GM10266 (cell line): ENCODE results near the gene LRMDA.

Experiments
- DNase-seq: peaks from one replicate; pipeline ENCODE4 v3.0.0; 2012; ENCODE audit errors: extremely low spot score
- TF ChIP-seq, protein P1 (sequence below): IDR thresholded peaks from 2 replicates; pipeline ENCODE4 v1.5.1; 2012; ENCODE audit warnings: mild to moderate bottlenecking, low read depth; ENCODE audit not compliant: control insufficient read depth, insufficient read depth; ENCODE audit errors: missing control alignments

LRMDA gene

DNA sequence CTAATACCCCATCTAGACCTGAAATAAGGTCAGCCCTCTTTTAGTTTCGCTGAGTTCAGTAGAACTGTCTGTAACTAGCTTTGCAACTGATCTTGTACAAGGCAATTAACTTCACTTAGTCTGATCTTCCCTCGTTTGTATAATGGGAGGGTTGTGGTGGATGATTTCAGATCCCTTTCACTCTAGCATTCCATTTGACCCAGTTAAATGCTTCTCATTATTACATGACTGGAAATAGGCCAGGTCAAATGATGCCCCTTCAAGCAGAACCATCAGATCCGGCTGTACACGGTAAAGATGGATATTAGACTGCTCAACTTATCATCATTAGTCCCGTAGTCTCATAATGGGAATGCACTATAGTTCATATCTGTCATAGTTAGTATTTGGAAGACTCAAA, 1009.0 kb downstream of the LRMDA start:
- TF ChIP-seq, protein P1, sequence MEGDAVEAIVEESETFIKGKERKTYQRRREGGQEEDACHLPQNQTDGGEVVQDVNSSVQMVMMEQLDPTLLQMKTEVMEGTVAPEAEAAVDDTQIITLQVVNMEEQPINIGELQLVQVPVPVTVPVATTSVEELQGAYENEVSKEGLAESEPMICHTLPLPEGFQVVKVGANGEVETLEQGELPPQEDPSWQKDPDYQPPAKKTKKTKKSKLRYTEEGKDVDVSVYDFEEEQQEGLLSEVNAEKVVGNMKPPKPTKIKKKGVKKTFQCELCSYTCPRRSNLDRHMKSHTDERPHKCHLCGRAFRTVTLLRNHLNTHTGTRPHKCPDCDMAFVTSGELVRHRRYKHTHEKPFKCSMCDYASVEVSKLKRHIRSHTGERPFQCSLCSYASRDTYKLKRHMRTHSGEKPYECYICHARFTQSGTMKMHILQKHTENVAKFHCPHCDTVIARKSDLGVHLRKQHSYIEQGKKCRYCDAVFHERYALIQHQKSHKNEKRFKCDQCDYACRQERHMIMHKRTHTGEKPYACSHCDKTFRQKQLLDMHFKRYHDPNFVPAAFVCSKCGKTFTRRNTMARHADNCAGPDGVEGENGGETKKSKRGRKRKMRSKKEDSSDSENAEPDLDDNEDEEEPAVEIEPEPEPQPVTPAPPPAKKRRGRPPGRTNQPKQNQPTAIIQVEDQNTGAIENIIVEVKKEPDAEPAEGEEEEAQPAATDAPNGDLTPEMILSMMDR: no peak
- no peak for DNase-seq

DNA sequence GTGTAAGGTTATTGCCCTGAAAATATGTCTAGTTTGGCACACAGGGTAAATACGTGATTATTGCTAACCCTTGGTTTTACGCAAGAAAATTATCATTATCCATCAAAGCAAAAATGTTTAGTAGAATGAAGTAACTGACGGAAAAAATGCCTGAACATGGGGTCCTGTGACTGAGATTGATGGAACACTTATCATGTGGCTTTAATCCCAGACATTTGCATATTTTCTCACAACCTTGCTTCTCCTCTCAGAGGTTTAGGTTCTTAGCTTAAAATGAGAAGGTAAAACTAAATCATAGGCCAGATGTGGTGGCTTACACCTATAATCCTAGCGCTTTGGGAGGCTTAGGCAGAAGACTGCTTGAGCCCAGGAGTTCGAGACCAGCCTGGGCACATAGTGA, 1010.7 kb downstream of the LRMDA start:
- TF ChIP-seq, protein P1: no peak
- DNase-seq: no peak

DNA sequence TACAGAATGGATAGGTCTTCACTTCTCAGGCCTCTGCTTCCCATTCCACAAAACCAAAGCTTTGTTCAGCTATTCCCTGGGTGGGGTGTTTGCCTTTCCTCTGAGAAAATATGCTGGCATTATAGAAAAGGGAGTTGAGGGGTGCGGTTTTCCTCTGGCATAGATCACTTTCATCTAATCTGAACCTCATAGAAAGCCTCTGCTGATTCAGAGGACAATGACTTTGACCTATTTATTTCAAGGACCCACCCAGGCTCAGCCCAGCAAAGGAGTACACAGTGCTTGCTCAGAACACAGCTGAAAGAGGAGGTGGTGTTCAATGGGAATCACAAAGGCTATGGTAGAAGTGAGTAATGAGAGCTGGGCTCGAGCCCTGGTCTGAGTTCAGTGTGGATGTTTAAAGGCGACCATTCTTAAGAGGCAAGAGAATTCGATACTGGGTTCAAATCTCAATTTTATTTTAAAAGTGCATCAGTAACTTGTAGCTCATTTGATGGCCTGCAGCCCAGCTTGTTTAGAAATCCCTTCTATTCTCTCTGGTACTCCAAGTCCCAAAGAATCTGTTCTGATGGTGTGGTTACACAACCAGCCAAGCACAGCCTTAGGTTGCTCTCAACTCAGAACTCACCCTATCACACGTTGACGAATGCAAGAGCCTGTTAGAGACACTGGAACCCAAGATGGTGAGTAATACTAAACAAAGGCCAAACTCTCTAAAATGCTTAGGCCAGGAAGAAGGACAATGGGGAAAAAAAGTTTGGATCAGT, 1012.8 kb downstream of the LRMDA start:
- TF ChIP-seq, protein P1: no peak
- DNase-seq: no peak

DNA sequence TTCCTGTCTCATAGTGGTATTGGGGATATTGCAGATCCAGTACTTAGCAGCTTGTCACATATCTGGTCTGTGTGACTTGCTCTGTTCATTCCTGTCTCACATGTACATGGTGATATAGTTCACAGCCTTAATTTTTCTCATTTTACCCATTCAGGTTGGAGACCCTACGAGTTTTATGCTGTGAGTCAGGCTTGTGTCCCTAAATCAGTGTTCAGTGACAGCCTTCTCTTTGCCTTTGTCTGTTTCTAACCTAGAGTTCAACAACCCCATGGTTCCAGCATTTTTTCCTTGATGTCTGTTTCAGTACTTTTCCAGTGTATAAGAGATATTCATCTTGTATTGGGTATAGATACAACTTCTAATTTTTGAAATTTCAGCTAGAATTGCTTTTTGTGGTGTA, 1016.2 kb downstream of the LRMDA start:
- DNase-seq: no peak
- TF ChIP-seq, protein P1: no peak

DNA sequence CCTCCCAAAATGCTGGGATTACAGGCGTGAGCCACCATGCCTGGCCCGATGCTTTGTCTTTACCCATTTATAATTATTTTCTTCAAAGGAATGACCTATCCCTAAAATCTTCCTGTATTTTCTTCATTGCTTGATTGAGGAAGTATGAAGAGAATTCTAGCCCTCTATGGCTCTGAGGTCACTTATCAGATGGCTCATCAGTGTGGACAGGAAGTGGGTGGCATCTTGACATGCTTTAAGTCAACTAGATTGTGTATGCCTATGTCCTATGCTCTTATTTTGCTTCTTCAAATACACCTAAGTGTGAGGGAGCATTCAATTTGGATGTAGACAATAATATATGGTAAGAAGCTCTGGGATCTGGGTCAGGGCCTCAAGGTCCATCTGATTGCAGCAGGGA, 1020.5 kb downstream of the LRMDA start:
- TF ChIP-seq, protein P1: no peak
- no peak for DNase-seq

DNA sequence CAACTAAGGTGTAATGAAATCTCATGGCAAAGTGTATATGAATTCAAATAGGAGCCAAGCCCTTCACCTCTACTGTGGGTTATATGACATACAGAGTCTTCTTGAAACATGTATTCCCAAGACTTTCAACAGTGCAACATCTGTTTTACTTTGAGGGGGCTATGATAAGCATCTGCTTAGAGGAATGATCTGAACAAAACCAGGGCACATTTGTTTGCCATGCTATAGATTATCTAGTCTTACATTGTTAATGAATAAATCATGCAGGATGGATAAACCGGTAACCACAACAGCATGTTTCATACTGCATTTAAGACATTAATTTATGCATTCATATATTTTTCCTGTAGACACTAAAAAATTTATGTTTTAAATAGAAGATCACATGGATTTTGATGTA, 1021.9 kb downstream of the LRMDA start:
- no peak for DNase-seq

DNA sequence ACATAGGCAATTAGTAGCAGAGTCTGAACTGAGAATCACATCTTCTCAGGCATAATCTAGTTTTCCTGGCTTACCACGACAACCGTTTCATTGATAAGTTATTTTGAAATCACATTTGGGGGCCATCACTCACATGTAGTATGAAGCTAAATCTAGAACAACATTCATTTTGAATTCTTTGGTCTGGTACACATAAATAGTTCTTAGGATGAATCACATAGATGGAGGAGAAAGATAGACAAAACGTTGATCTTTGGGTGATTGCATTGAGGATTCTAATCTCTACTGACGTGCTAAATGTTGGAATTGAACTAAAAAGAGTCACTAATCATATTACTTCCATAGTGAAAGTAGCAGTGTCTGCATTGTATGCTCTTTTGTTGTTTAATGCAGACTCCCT, 1022.6 kb downstream of the LRMDA start:
- TF ChIP-seq, protein P1: no peak
- no peak for DNase-seq

More for the DNA sequence above, 1021.9 kb downstream of the LRMDA start:
- TF ChIP-seq, protein P1: no peak
